ENCODE data around the gene CSTF3. TPM values are rescaled to one million over a fixed set of nuclear protein-coding genes. Genes with fewer than 3 reads are reported as not detected.
A peak's percentile ranks its signal among the peaks of the same experiment; 100 is the strongest.

Gene CSTF3
- total and polyA plus RNA-seq, 2 of the 4 experiments (the other 2 are of a cell fraction), result 14.5 to 23.4 TPM

GRCh38 chr11:33040033-33040861, 121.0 kb downstream of the CSTF3 start (continued):
- TF ChIP-seq BHLHE40 (IDR thresholded peaks at IDR 0.05; ENCODE audit: low read depth, low read length), result no peak
- no peak for TF ChIP-seq RFX5 (IDR thresholded peaks at IDR 0.05; ENCODE audit: low read depth, low read length)

GRCh38 chr11:33039274-33040032, 121.8 kb downstream of the CSTF3 start, which contains the start of gene TCP11L1:
Gene TCP11L1, plus strand, starts transcription at chr11:33039572. Its CDS starts 4,202 bp downstream, at chr11:33043774.
- ChIA-PET POLR2A (ENCODE audit: unreplicated experiment) (interaction anchor here (0.9 to 1.7 kb wide), 2 partner anchors 23 to 71 kb away, joined by 3 to 6 read pairs; partner anchors contain the start of gene DEPDC7), CTCF (interaction anchor here (1.1 kb wide), 1 partner anchor 18 kb away, joined by 3 read pairs; no protein-coding TSS in a partner anchor)
- peaks cover 5% of the 10 kb centered on the region; the same call in 1 of the 2 replicates for H3K4me1 ChIP-seq (ENCODE audit: control insufficient read depth, insufficient read depth, low read length)
- peaks cover 23 to 31% of the 10 kb centered on the region in 2 experiments for H3K79me1 ChIP-seq (ENCODE audit: low read depth in 1 of 2, low read length in 2 of 2)
- dilution Hi-C loops (cut with HindIII; ENCODE audit: low sequenced_read_pairs, unreplicated experiment), result no loop called here
- in situ Hi-C loops (cut with MboI; ENCODE audit: low sequenced_read_pairs), result no loop called here
- peak within 1 kb of the TSS; percentile 100 for H2AFZ ChIP-seq (replicated peaks; ENCODE audit: low read length, poor library complexity)
- peak; percentile 92 for ATAC-seq (ENCODE audit: low read depth)
- H2BK5ac ChIP-seq (ENCODE audit: low read depth, low read length, poor library complexity, severe bottlenecking), result peak within 1 kb of the TSS; percentile 98
- H4K8ac ChIP-seq (ENCODE audit: low read depth in 2 of 2, low read length in 2 of 2), result peak within 1 kb of the TSS; percentile 56 to 99
- no TSS peak for BruUV-seq (replicated peaks)
- peak within 1 kb of the TSS; percentile 87 for H3K4me2 ChIP-seq (ENCODE audit: low read depth, low read length)
- peak within 1 kb of the TSS; percentile 94 for H3K56ac ChIP-seq (ENCODE audit: extremely low read depth, insufficient read depth, low read length)
- H2AK5ac ChIP-seq (ENCODE audit: low read depth, low read length), result peak within 1 kb of the TSS; percentile 89
- peak within 1 kb of the TSS; percentile 98 for H3K23ac ChIP-seq (ENCODE audit: low read depth, low read length)
- no peaks in the 10 kb centered on the region for H3K27me3 ChIP-seq (ENCODE audit: control insufficient read depth, insufficient read depth, low read length)
- H2BK120ac ChIP-seq (ENCODE audit: low read depth, low read length), result peak within 1 kb of the TSS; percentile 99
- H3K9me3 ChIP-seq (ENCODE audit: control insufficient read depth, insufficient read depth, low read length), result no peaks in the 10 kb centered on the region
- H3K9me1 ChIP-seq (ENCODE audit: insufficient read depth, low read length), result no peaks in the 10 kb centered on the region
- intact Hi-C loops (cut with micrococcal nuclease), result no loop called here
- DNase-seq, result peak; percentile 93
- H4K5ac ChIP-seq (ENCODE audit: low read depth, low read length), result peak within 1 kb of the TSS; percentile 77
- peak within 1 kb of the TSS; percentile 93 for H3K18ac ChIP-seq (ENCODE audit: low read depth, low read length)
- H3K9ac ChIP-seq (ENCODE audit: low read depth, low read length), result peak within 1 kb of the TSS; percentile 91
- H3K14ac ChIP-seq (replicated peaks; ENCODE audit: low read depth, low read length), result peak within 1 kb of the TSS; percentile 98
- H2BK15ac ChIP-seq (ENCODE audit: low read depth, low read length), result peak within 1 kb of the TSS; percentile 99; the same call in 1 of the 3 replicates
- H4K20me1 ChIP-seq (ENCODE audit: insufficient read depth, low read length), result no peaks in the 10 kb centered on the region; the same call in 1 of the 2 replicates
- peak within 1 kb of the TSS; percentile 63 for H3K4me3 ChIP-seq (ENCODE audit: insufficient read depth, low read depth, low read length)
- peak within 1 kb of the TSS; percentile 88; the same call in 1 of the 2 replicates for H2BK20ac ChIP-seq (ENCODE audit: low read depth, low read length)
- H3K36me3 ChIP-seq (ENCODE audit: control insufficient read depth, insufficient read depth, low read length), result peaks cover 1% of the 10 kb centered on the region; the same call in 1 of the 2 replicates
- peak within 1 kb of the TSS; percentile 95 for H2AK9ac ChIP-seq (replicated peaks; ENCODE audit: low read depth, low read length, poor library complexity)
- peak within 1 kb of the TSS; percentile 95 for H3K27ac ChIP-seq (ENCODE audit: insufficient read depth, low read length)
- H4K91ac ChIP-seq (ENCODE audit: insufficient read depth, low read depth, low read length), result peak within 1 kb of the TSS; percentile 99
- H3K4ac ChIP-seq (ENCODE audit: low read depth, low read length), result peak within 1 kb of the TSS; percentile 100
- no peak for TF ChIP-seq RAD21 (IDR thresholded peaks at IDR 0.05; ENCODE audit: low read length)
- TF ChIP-seq POLR2A (IDR thresholded peaks at IDR 0.05; ENCODE audit: low read depth, low read length), result peak; percentile 88
- TF ChIP-seq MAZ (IDR thresholded peaks at IDR 0.05; ENCODE audit: borderline replicate concordance, low read depth, low read length), result peak; percentile 14; the same call in 1 of the 2 replicates
- peak; percentile 28 for TF ChIP-seq RCOR1 (IDR thresholded peaks at IDR 0.05; ENCODE audit: insufficient replicate concordance, low read length)
- 0% methylated on average over 13 of the region's 84 CpGs; no CpG with 5 or more reads in 1 of the 2 experiments for WGBS, 2 experiments (ENCODE audit: extremely low coverage in 2 of 2, insufficient read length in 1 of 2)
